RKO (cell line): ENCODE measurements around the gene ZC3HAV1L.
"Not testable (repeated sequence)": the region's sequence is repeated elsewhere in the genome, so short reads cannot be mapped to it uniquely, and the experiment has no call there.

ENCODE experiments used
- DNase-seq: peaks from one replicate; pipeline ENCODE4 v3.0.0-alpha.2; 2016; ENCODE audit warnings: low spot score

The ZC3HAV1L gene

GRCh38 chr7:139035586-139036353 is at the start of gene ZC3HAV1L:
Gene ZC3HAV1L (minus strand): TSS chr7:139036042. CDS start chr7:139036017, 25 bp downstream.
- DNase-seq: peak; percentile 66

- no peak for DNase-seq
Observed at GRCh38 chr7:139084709-139085108, 48.9 kb upstream of the ZC3HAV1L start.

GRCh38 chr7:139081584-139081983 is 45.7 kb upstream of the ZC3HAV1L start:
- no peak for DNase-seq

- no peak for DNase-seq
Observed at GRCh38 chr7:139080905-139081304, 45.1 kb upstream of the ZC3HAV1L start.

- no peak for DNase-seq
Observed at GRCh38 chr7:139079861-139080260, 44.0 kb upstream of the ZC3HAV1L start.

GRCh38 chr7:139078911-139079310 is 43.1 kb upstream of the ZC3HAV1L start:
- no peak for DNase-seq

GRCh38 chr7:139078399-139078798 is 42.6 kb upstream of the ZC3HAV1L start:
- peak; percentile 55 for DNase-seq

- not testable (repeated sequence) for DNase-seq
Observed at GRCh38 chr7:139077706-139078105, 41.9 kb upstream of the ZC3HAV1L start.

- no peak for DNase-seq
Observed at GRCh38 chr7:139075871-139076686, 40.2 kb upstream of the ZC3HAV1L start.

GRCh38 chr7:139075031-139075652 is 39.3 kb upstream of the ZC3HAV1L start:
- peak; percentile 86 for DNase-seq

- DNase-seq: no peak
Observed at GRCh38 chr7:139072796-139073195, 37.0 kb upstream of the ZC3HAV1L start.

- DNase-seq: no peak
Observed at GRCh38 chr7:139071680-139072079, 35.8 kb upstream of the ZC3HAV1L start.

- no peak for DNase-seq
Observed at GRCh38 chr7:139068544-139069399, 32.9 kb upstream of the ZC3HAV1L start.

GRCh38 chr7:139066315-139066714 is 30.5 kb upstream of the ZC3HAV1L start:
- no peak for DNase-seq

GRCh38 chr7:139065323-139065722 is 29.5 kb upstream of the ZC3HAV1L start:
- DNase-seq: no peak

GRCh38 chr7:139061416-139061815 is 25.6 kb upstream of the ZC3HAV1L start:
- no peak for DNase-seq

GRCh38 chr7:139060695-139061237 is 24.9 kb upstream of the ZC3HAV1L start:
- DNase-seq: no peak

- no peak for DNase-seq
Observed at GRCh38 chr7:139059905-139060304, 24.1 kb upstream of the ZC3HAV1L start.

GRCh38 chr7:139058943-139059342 is 23.1 kb upstream of the ZC3HAV1L start:
- no peak for DNase-seq

GRCh38 chr7:139055674-139056073 is 19.8 kb upstream of the ZC3HAV1L start:
- DNase-seq: no peak

GRCh38 chr7:139054656-139055055 is 18.8 kb upstream of the ZC3HAV1L start:
- not testable (repeated sequence) for DNase-seq
